ENCODE measurements around the gene DHX35.

Gene DHX35

GRCh38 chr20:39013662-39014109, 51.5 kb downstream of the DHX35 start:
- no peak overlapping the region for H3K4me3 ChIP-seq (ENCODE audit: low read length in 2 of 2)
- H3K27ac ChIP-seq (ENCODE audit: low read depth in 2 of 2, low read length in 2 of 2), result peak overlapping the region; percentile 5 to 54
- peaks cover 15 to 27% of the 10 kb centered on the region in 2 donors for H3K36me3 ChIP-seq (ENCODE audit: control insufficient read depth in 2 of 2, insufficient read depth in 2 of 2, low read length in 2 of 2)
- no peak overlapping the region for H3K9ac ChIP-seq (ENCODE audit: low read depth in 1 of 2, low read length in 2 of 2)
- H3K4me1 ChIP-seq (ENCODE audit: control insufficient read depth in 2 of 2, insufficient read depth in 2 of 2, low read length in 2 of 2), result no peaks in the 10 kb centered on the region
- no peaks in the 10 kb centered on the region for H3K9me3 ChIP-seq (ENCODE audit: control insufficient read depth in 2 of 2, low read length in 2 of 2)
- H3K27me3 ChIP-seq (ENCODE audit: control insufficient read depth in 2 of 2, insufficient read depth in 2 of 2, low read length in 2 of 2), result no peaks in the 10 kb centered on the region

GRCh38 chr20:39016041-39016440, 53.9 kb downstream of the DHX35 start:
- H3K27me3 ChIP-seq (ENCODE audit: control insufficient read depth in 2 of 2, insufficient read depth in 2 of 2, low read length in 2 of 2), result no peaks in the 10 kb centered on the region
- peaks cover 22 to 24% of the 10 kb centered on the region in 2 donors for H3K36me3 ChIP-seq (ENCODE audit: control insufficient read depth in 2 of 2, insufficient read depth in 2 of 2, low read length in 2 of 2)
- no peak overlapping the region for H3K9ac ChIP-seq (ENCODE audit: low read depth in 1 of 2, low read length in 2 of 2)
- H3K27ac ChIP-seq (ENCODE audit: low read depth in 2 of 2, low read length in 2 of 2), result no peak overlapping the region
- H3K4me1 ChIP-seq (ENCODE audit: control insufficient read depth in 2 of 2, insufficient read depth in 2 of 2, low read length in 2 of 2), result no peaks in the 10 kb centered on the region
- H3K9me3 ChIP-seq (ENCODE audit: control insufficient read depth in 2 of 2, low read length in 2 of 2), result no peaks in the 10 kb centered on the region
- H3K4me3 ChIP-seq (ENCODE audit: low read length in 2 of 2), result no peak overlapping the region

DNA sequence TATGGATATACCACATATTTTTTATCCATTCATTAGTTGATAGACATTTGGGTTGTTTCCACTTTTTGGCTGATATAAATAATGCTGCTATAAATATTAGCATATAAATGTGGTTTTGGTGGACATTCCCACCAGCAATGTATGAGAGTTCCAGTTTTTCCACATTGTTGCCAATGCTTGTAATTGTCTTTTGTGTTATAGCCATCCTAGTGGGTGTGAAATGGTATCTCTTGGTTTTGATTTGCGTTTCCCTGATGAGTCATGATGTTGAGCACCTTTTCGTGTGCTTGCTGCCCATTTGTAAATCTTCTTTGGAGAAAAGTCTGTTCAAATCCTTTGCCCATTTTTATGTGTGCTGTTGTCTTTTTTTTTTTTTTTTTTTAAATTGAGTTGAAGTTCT, 54.4 kb downstream of the DHX35 start:
- H3K9ac ChIP-seq (ENCODE audit: low read depth in 1 of 2, low read length in 2 of 2), result no peak overlapping the region
- peaks cover 24 to 26% of the 10 kb centered on the region in 2 donors for H3K36me3 ChIP-seq (ENCODE audit: control insufficient read depth in 2 of 2, insufficient read depth in 2 of 2, low read length in 2 of 2)

DNA sequence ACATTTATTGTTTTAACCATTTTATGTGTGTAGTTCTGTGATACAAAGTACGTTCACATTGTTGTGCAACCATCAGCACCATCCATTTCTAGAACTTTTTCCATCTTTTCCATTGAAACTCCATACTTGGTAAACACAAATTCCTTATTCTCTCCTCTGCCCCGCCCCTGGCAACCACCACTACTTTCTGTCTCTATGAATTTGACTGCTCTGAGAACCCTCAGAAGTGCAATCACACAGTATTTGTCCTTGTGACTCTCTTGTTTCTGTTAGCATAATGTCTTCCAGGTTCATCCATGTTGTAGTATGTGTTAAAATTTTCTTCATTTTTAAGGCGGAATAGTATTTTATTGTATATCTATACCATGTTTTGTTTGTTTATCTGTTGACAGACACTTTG, 56.9 kb downstream of the DHX35 start:
- H3K27me3 ChIP-seq (ENCODE audit: control insufficient read depth in 2 of 2, insufficient read depth in 2 of 2, low read length in 2 of 2), result no peaks in the 10 kb centered on the region
- H3K36me3 ChIP-seq (ENCODE audit: control insufficient read depth in 2 of 2, insufficient read depth in 2 of 2, low read length in 2 of 2), result peaks cover 38 to 50% of the 10 kb centered on the region in 2 donors
- H3K4me1 ChIP-seq (ENCODE audit: control insufficient read depth in 2 of 2, insufficient read depth in 2 of 2, low read length in 2 of 2), result no peaks in the 10 kb centered on the region
- H3K27ac ChIP-seq (ENCODE audit: low read depth in 2 of 2, low read length in 2 of 2), result no peak overlapping the region
- H3K9ac ChIP-seq (ENCODE audit: low read depth in 1 of 2, low read length in 2 of 2), result no peak overlapping the region
- no peaks in the 10 kb centered on the region for H3K9me3 ChIP-seq (ENCODE audit: control insufficient read depth in 2 of 2, low read length in 2 of 2)
- H3K4me3 ChIP-seq (ENCODE audit: low read length in 2 of 2), result no peak overlapping the region

More for the DNA sequence above, 54.4 kb downstream of the DHX35 start:
- no peaks in the 10 kb centered on the region for H3K4me1 ChIP-seq (ENCODE audit: control insufficient read depth in 2 of 2, insufficient read depth in 2 of 2, low read length in 2 of 2)
- H3K4me3 ChIP-seq (ENCODE audit: low read length in 2 of 2), result no peak overlapping the region
- H3K27me3 ChIP-seq (ENCODE audit: control insufficient read depth in 2 of 2, insufficient read depth in 2 of 2, low read length in 2 of 2), result no peaks in the 10 kb centered on the region
- H3K27ac ChIP-seq (ENCODE audit: low read depth in 2 of 2, low read length in 2 of 2), result no peak overlapping the region
- no peaks in the 10 kb centered on the region for H3K9me3 ChIP-seq (ENCODE audit: control insufficient read depth in 2 of 2, low read length in 2 of 2)

DNA sequence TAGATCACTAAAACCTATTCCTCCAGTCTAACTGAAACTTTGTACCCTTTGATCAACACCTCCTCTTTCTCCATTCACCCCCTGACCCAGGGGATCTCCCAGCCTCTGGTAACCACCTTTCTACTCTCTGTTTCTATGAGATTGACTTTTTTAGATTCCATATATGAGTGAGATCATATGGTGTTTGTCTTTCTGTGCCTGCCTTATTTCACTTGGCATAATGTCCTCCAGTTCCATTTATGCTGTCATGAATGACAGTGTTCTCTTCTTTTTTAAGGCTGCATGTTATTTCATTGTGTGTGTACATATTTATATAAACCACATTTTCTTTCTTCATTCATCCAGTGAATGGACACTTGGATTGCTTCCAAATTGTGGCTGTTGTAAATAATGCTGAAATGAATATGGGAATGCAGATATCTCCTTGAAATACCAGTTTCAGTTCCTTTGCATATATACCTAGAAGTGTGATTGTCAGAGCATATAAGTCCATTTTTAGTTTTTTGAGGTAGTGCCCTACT, 57.7 kb downstream of the DHX35 start:
- H3K4me1 ChIP-seq (ENCODE audit: control insufficient read depth in 2 of 2, insufficient read depth in 2 of 2, low read length in 2 of 2), result no peaks in the 10 kb centered on the region
- H3K4me3 ChIP-seq (ENCODE audit: low read length in 2 of 2), result no peak overlapping the region
- H3K27me3 ChIP-seq (ENCODE audit: control insufficient read depth in 2 of 2, insufficient read depth in 2 of 2, low read length in 2 of 2), result no peaks in the 10 kb centered on the region
- H3K27ac ChIP-seq (ENCODE audit: low read depth in 2 of 2, low read length in 2 of 2), result no peak overlapping the region
- no peak overlapping the region for H3K9ac ChIP-seq (ENCODE audit: low read depth in 1 of 2, low read length in 2 of 2)
- no peaks in the 10 kb centered on the region for H3K9me3 ChIP-seq (ENCODE audit: control insufficient read depth in 2 of 2, low read length in 2 of 2)
- peaks cover 36 to 52% of the 10 kb centered on the region in 2 donors for H3K36me3 ChIP-seq (ENCODE audit: control insufficient read depth in 2 of 2, insufficient read depth in 2 of 2, low read length in 2 of 2)

- Histone ChIP-seq H3K27me3 (ENCODE audit: control insufficient read depth in 2 of 2, insufficient read depth in 2 of 2, low read length in 2 of 2) (no peaks in the 10 kb centered on the region), H3K4me1 (ENCODE audit: control insufficient read depth in 2 of 2, insufficient read depth in 2 of 2, low read length in 2 of 2) (no peaks in the 10 kb centered on the region), H3K4me3 (ENCODE audit: low read length in 2 of 2) (no peak overlapping the region), H3K9me3 (ENCODE audit: control insufficient read depth in 2 of 2, low read length in 2 of 2) (no peaks in the 10 kb centered on the region), H3K36me3 (ENCODE audit: control insufficient read depth in 2 of 2, insufficient read depth in 2 of 2, low read length in 2 of 2) (peaks cover 43 to 60% of the 10 kb centered on the region in 2 donors), H3K27ac (ENCODE audit: low read depth in 2 of 2, low read length in 2 of 2) (no peak overlapping the region), H3K9ac (ENCODE audit: low read depth in 1 of 2, low read length in 2 of 2) (no peak overlapping the region)
Measured at GRCh38 chr20:39021748-39022147, 59.6 kb downstream of the DHX35 start.

GRCh38 chr20:39025883-39026282, 63.7 kb downstream of the DHX35 start:
- Histone ChIP-seq H3K9ac (ENCODE audit: low read depth in 1 of 2, low read length in 2 of 2) (peak overlapping the region in 1 of 2 donors; percentile 7), H3K27ac (ENCODE audit: low read depth in 2 of 2, low read length in 2 of 2) (no peak overlapping the region), H3K36me3 (ENCODE audit: control insufficient read depth in 2 of 2, insufficient read depth in 2 of 2, low read length in 2 of 2) (peaks cover 38 to 65% of the 10 kb centered on the region in 2 donors), H3K27me3 (ENCODE audit: control insufficient read depth in 2 of 2, insufficient read depth in 2 of 2, low read length in 2 of 2) (no peaks in the 10 kb centered on the region), H3K4me3 (ENCODE audit: low read length in 2 of 2) (no peak overlapping the region), H3K4me1 (ENCODE audit: control insufficient read depth in 2 of 2, insufficient read depth in 2 of 2, low read length in 2 of 2) (no peaks in the 10 kb centered on the region), H3K9me3 (ENCODE audit: control insufficient read depth in 2 of 2, low read length in 2 of 2) (no peaks in the 10 kb centered on the region)

- H3K36me3 ChIP-seq (ENCODE audit: control insufficient read depth in 2 of 2, insufficient read depth in 2 of 2, low read length in 2 of 2), result peaks cover 35 to 43% of the 10 kb centered on the region in 2 donors
- H3K27me3 ChIP-seq (ENCODE audit: control insufficient read depth in 2 of 2, insufficient read depth in 2 of 2, low read length in 2 of 2), result no peaks in the 10 kb centered on the region
- H3K4me3 ChIP-seq (ENCODE audit: low read length in 2 of 2), result no peak overlapping the region
- no peaks in the 10 kb centered on the region for H3K9me3 ChIP-seq (ENCODE audit: control insufficient read depth in 2 of 2, low read length in 2 of 2)
- no peak overlapping the region for H3K9ac ChIP-seq (ENCODE audit: low read depth in 1 of 2, low read length in 2 of 2)
- no peaks in the 10 kb centered on the region for H3K4me1 ChIP-seq (ENCODE audit: control insufficient read depth in 2 of 2, insufficient read depth in 2 of 2, low read length in 2 of 2)
- no peak overlapping the region for H3K27ac ChIP-seq (ENCODE audit: low read depth in 2 of 2, low read length in 2 of 2)
Measured at GRCh38 chr20:39029364-39029763, 67.2 kb downstream of the DHX35 start.

DNA sequence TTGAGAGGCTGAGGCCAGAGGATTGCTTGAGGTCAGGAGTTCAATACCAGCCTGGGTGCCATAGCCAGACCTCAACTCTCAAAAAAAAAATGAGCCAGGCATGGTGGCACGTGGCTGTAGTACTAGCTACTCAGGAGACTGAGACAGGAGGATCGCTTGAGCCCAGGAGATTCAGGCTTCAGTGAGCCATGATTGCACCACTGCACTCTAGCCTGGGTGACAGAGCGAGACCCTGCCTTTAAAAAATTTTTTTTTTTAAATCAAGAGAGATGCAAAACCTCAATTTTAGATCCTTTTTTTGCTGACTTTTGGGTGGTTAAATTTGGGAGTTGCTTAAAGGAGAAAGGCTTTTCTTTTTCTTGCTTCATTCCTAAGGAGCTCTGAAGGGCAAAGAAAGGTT, 70.9 kb downstream of the DHX35 start:
- Histone ChIP-seq H3K9me3 (ENCODE audit: control insufficient read depth in 2 of 2, low read length in 2 of 2) (no peaks in the 10 kb centered on the region), H3K27ac (ENCODE audit: low read depth in 2 of 2, low read length in 2 of 2) (no peak overlapping the region), H3K27me3 (ENCODE audit: control insufficient read depth in 2 of 2, insufficient read depth in 2 of 2, low read length in 2 of 2) (no peaks in the 10 kb centered on the region), H3K4me1 (ENCODE audit: control insufficient read depth in 2 of 2, insufficient read depth in 2 of 2, low read length in 2 of 2) (no peaks in the 10 kb centered on the region), H3K9ac (ENCODE audit: low read depth in 1 of 2, low read length in 2 of 2) (no peak overlapping the region), H3K4me3 (ENCODE audit: low read length in 2 of 2) (no peak overlapping the region), H3K36me3 (ENCODE audit: control insufficient read depth in 2 of 2, insufficient read depth in 2 of 2, low read length in 2 of 2) (peaks cover 30 to 39% of the 10 kb centered on the region in 2 donors)

DNA sequence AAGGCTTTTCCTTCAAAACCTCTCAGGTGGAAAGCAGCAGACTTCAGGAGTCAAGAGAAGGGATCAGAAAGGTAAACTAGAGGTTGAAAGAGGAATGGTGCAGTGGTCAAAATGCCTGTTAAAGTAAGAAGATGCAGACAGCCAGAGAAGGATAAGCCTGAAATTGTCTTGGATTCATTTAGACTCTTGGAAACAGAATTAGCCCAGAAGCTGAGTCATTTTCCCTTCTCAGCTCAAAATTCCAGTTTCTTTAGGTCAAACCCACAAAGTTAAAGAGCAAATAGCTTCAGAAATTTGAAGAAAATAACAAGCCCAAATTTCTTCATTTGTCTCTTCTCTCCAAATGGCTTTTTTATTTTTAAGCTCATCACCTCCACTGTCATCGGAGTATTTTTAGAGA, 73.9 kb downstream of the DHX35 start:
- H3K27ac ChIP-seq (ENCODE audit: low read depth in 2 of 2, low read length in 2 of 2), result no peak overlapping the region
- no peak overlapping the region for H3K9ac ChIP-seq (ENCODE audit: low read depth in 1 of 2, low read length in 2 of 2)
- peaks cover 43 to 51% of the 10 kb centered on the region in 2 donors for H3K36me3 ChIP-seq (ENCODE audit: control insufficient read depth in 2 of 2, insufficient read depth in 2 of 2, low read length in 2 of 2)
- H3K4me1 ChIP-seq (ENCODE audit: control insufficient read depth in 2 of 2, insufficient read depth in 2 of 2, low read length in 2 of 2), result no peaks in the 10 kb centered on the region
- no peaks in the 10 kb centered on the region for H3K9me3 ChIP-seq (ENCODE audit: control insufficient read depth in 2 of 2, low read length in 2 of 2)
- no peaks in the 10 kb centered on the region for H3K27me3 ChIP-seq (ENCODE audit: control insufficient read depth in 2 of 2, insufficient read depth in 2 of 2, low read length in 2 of 2)
- H3K4me3 ChIP-seq (ENCODE audit: low read length in 2 of 2), result no peak overlapping the region

DNA sequence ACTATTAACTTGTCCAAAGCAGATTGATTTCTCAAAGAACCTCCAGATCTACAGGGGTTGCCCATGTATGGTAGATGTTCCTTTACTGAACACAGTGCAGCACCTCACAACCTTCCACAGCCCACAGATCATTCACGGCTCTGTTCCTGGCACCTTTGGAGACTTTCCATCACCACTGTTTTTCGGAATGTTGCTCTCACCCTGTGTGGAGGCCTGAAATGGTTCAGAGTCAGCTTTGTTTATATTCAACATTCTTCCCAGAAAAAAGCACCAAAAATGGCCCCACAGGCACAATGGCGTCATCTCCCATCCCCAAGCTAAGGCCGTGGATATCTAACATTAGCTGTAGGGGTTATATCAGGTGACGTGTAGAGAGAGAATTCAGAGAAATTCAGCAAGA, 74.7 kb downstream of the DHX35 start:
- H3K9me3 ChIP-seq (ENCODE audit: control insufficient read depth in 2 of 2, low read length in 2 of 2), result no peaks in the 10 kb centered on the region
- peaks cover 43 to 49% of the 10 kb centered on the region in 2 donors for H3K36me3 ChIP-seq (ENCODE audit: control insufficient read depth in 2 of 2, insufficient read depth in 2 of 2, low read length in 2 of 2)

More for the DNA sequence above, 74.7 kb downstream of the DHX35 start:
- no peak overlapping the region for H3K27ac ChIP-seq (ENCODE audit: low read depth in 2 of 2, low read length in 2 of 2)
- H3K4me3 ChIP-seq (ENCODE audit: low read length in 2 of 2), result no peak overlapping the region
- H3K27me3 ChIP-seq (ENCODE audit: control insufficient read depth in 2 of 2, insufficient read depth in 2 of 2, low read length in 2 of 2), result no peaks in the 10 kb centered on the region
- H3K9ac ChIP-seq (ENCODE audit: low read depth in 1 of 2, low read length in 2 of 2), result no peak overlapping the region
- no peaks in the 10 kb centered on the region for H3K4me1 ChIP-seq (ENCODE audit: control insufficient read depth in 2 of 2, insufficient read depth in 2 of 2, low read length in 2 of 2)

All from mucosa of rectum (tissue), 2 donors.